Stimulated activated CD8-positive, alpha-beta memory T cell treated with anti-CD3 and anti-CD28 coated beads, Interleukin-15, amount 100 ng/mL, for 48 hours (primary cell): ENCODE data around the gene CDK10.
"Not testable (repeated sequence)": the region's sequence is repeated elsewhere in the genome, so short reads cannot be mapped to it uniquely, and the experiment has no call there.

Experiments used
- DNase-seq, 2 donors: peaks; one replicate each; pipeline ENCODE4 v3.0.0-alpha.2; 2020; ENCODE audit warnings: low read depth in 2 of 2

The CDK10 gene

GRCh38 chr16:89667633-89668032 lies 18.9 kb upstream of the CDK10 start:
- DNase-seq = no peak

GRCh38 chr16:89668790-89669158 lies 17.7 kb upstream of the CDK10 start:
- no peak for DNase-seq

GRCh38 chr16:89669755-89670154 lies 16.7 kb upstream of the CDK10 start:
- DNase-seq = no peak

GRCh38 chr16:89670496-89671431 lies 15.7 kb upstream of the CDK10 start:
- DNase-seq = no peak

- not testable (repeated sequence) for DNase-seq
Observed at GRCh38 chr16:89671565-89671964, 14.9 kb upstream of the CDK10 start.

GRCh38 chr16:89672177-89672941 lies 14.1 kb upstream of the CDK10 start:
- no peak for DNase-seq

- DNase-seq = no peak
Observed at GRCh38 chr16:89678258-89678657, 8.2 kb upstream of the CDK10 start.

GRCh38 chr16:89685916-89686315 lies 573 bp upstream of the CDK10 start:
- no peak for DNase-seq

GRCh38 chr16:89687092-89687940 lies 827 bp downstream of the CDK10 start:
- DNase-seq = no peak

GRCh38 chr16:89688395-89688794 lies 1.9 kb downstream of the CDK10 start:
- no peak for DNase-seq

GRCh38 chr16:89689142-89689541 lies 2.7 kb downstream of the CDK10 start:
- no peak for DNase-seq

- not testable (repeated sequence) for DNase-seq
Observed at GRCh38 chr16:89689621-89690020, 3.1 kb downstream of the CDK10 start.

GRCh38 chr16:89690392-89690901 lies 4.0 kb downstream of the CDK10 start:
- DNase-seq = no peak

GRCh38 chr16:89691231-89691985 lies 4.9 kb downstream of the CDK10 start:
- no peak for DNase-seq

- no peak for DNase-seq
Observed at GRCh38 chr16:89691986-89692569, 5.6 kb downstream of the CDK10 start.

GRCh38 chr16:89693289-89693731 lies 6.8 kb downstream of the CDK10 start:
- no peak for DNase-seq

GRCh38 chr16:89693931-89694783 lies 7.7 kb downstream of the CDK10 start:
- DNase-seq = no peak

GRCh38 chr16:89694784-89695085 lies 8.2 kb downstream of the CDK10 start:
- not testable (repeated sequence) for DNase-seq

- DNase-seq = no peak
Observed at GRCh38 chr16:89695086-89695874, 8.8 kb downstream of the CDK10 start.
